Heart right ventricle (tissue), 16 donors: ENCODE measurements around the gene SERPINE2. TPM values are rescaled to one million over a fixed set of nuclear protein-coding genes. Genes with fewer than 3 reads are reported as not detected.

ENCODE experiments used
- ATAC-seq, 8 donors: fragments of 200-7000 bp; cut with Tn5 transposase; one replicate each; pipeline ENCODE4 v1.9.1; 2020; ENCODE audit warnings: mild to moderate bottlenecking in 8 of 8, moderate library complexity in 8 of 8, moderate number of reproducible peaks in 1 of 8
- DNase-seq, 2 donors: peaks; one replicate each; pipeline ENCODE4 v3.0.0-alpha.2; 2020
- H3K27ac ChIP-seq, 10 donors: fragments of 200-600 bp; sonication (generic) in 2 of 10; one replicate each; pipeline versions ENCODE4 v1.5.0 to v1.8.0; 2020 to 2022; ENCODE audit warnings: mild to moderate bottlenecking in 3 of 10
- H3K27me3 ChIP-seq, 7 donors: fragments of 200-600 bp; one replicate each; pipeline ENCODE4 v1.8.0; 2021 to 2022; ENCODE audit warnings: mild to moderate bottlenecking in 2 of 7
- H3K36me3 ChIP-seq, 9 donors: fragments of 200-600 bp; sonication (generic) in 1 of 9; one replicate each; pipeline versions ENCODE4 v1.5.0 to v1.8.0; 2020 to 2022; ENCODE audit warnings: mild to moderate bottlenecking in 2 of 9
- H3K4me1 ChIP-seq, 9 donors: fragments of 200-600 bp; sonication (generic) in 1 of 9; one replicate each; pipeline versions ENCODE4 v1.5.0 to v1.8.0; 2020 to 2022; ENCODE audit warnings: mild to moderate bottlenecking in 4 of 9
- H3K4me3 ChIP-seq, 10 donors: fragments of 200-600 bp; sonication (generic) in 2 of 10; one replicate each; pipeline versions ENCODE4 v1.5.0 to v1.8.0; 2020 to 2022; ENCODE audit warnings: mild to moderate bottlenecking in 7 of 10, moderate library complexity in 2 of 10
- H3K9me3 ChIP-seq, 11 donors: fragments of 200-600 bp in 10 of 11; sonication (generic) in 2 of 11; one replicate each; pipeline versions ENCODE4 v1.5.0 to v1.8.0; 2013 to 2022; ENCODE audit warnings: mild to moderate bottlenecking in 2 of 11, control low read depth in 1 of 11, moderate library complexity in 1 of 11
- CTCF ChIP-seq, 9 donors: fragments of 200-600 bp; sonication (generic) in 2 of 9; IDR thresholded peaks; one replicate each; pipeline versions ENCODE4 v1.5.0 to v1.8.0; 2021 to 2022; ENCODE audit warnings: antibody characterized with exemption in 9 of 9, mild to moderate bottlenecking in 5 of 9, moderate library complexity in 1 of 9
- WGBS, 2 donors: extraction: QIAGEN DNeasy Blood & Tissue Kit; methylation state at CpG; one replicate each; pipeline ENCODE4 v1.1.7; 2013; ENCODE audit warnings: inconsistent platforms in 1 of 2; 5-methylcytosine and 5-hydroxymethylcytosine counted together
- intact Hi-C, 10 donors: fragments of 100-400 bp; cut with DNase I; formaldehyde crosslinking; loops; one replicate each; pipeline versions ENCODE4 v1.11.1 to v1.14.2; 2022
- polyA plus RNA-seq, 2 donors: library from polyadenylated mRNA; stranded (reverse); fragments of 200-250 nt; gene quantifications; one replicate each; pipeline ENCODE4 v1.2.3, GENCODE V29; 2013
- total RNA-seq, 10 donors: library from RNA; stranded (reverse); fragmentation: NEBNext Ultra II Directional in 3 of 10; extraction: Animal tissue kit (Norgen Biotek cat#: 25700) in 3 of 10; gene quantifications; one replicate each; pipeline versions ENCODE4 v1.2.1 to v1.2.4, GENCODE V29; 2021 to 2023
- donor health status: Arrhythmogenic right ventricular cardiomyopathy.
- donor health status: ischemic (EF 13 %, LVEDD 7.1; RV severe dilation, severe dysfunction).
- donor health status: healthy with polysubstance abuse.
- donor health status: DM: no; HTN: yes; CAD: no.
- donor health status: DM: no; HTN: no; CAD: no.
- donor health status: ischemic (EF 25% LVEDD 6.9; RV normal size, moderate dysfunction).
- donor health status: ischemic (EF 25% LVEDD 5.7; RV mildly dilated, moderate dysfunction).
- donor health status: healthy.
- donor health status: DM: yes; HTN: yes; CAD: no.
- donor health status: Ischemic cardiomyopathy.
- donor health status: ischemic (EF 35%, LVEDD 5.7; RV mildly dilated, moderate dysfunction).
- donor health status: nonischemic (EF 11% LVEDD 7.7; RV severe dilation, severe dysfunction).
- donor health status: DM: yes; HTN: yes; CAD: no.
- donor health status: PGD.
- donor health status: ischemic (EF 29% LVEDD 5.4; RV normal size, mild dysfunction).
- donor health status: nonischemic (EF 23%, LVEDD 6.1; RV moderate dilation, normal function).

Gene SERPINE2
- total and polyA plus RNA-seq, 12 donors = 5.3 to 56.6 (median 19.7) TPM

DNA sequence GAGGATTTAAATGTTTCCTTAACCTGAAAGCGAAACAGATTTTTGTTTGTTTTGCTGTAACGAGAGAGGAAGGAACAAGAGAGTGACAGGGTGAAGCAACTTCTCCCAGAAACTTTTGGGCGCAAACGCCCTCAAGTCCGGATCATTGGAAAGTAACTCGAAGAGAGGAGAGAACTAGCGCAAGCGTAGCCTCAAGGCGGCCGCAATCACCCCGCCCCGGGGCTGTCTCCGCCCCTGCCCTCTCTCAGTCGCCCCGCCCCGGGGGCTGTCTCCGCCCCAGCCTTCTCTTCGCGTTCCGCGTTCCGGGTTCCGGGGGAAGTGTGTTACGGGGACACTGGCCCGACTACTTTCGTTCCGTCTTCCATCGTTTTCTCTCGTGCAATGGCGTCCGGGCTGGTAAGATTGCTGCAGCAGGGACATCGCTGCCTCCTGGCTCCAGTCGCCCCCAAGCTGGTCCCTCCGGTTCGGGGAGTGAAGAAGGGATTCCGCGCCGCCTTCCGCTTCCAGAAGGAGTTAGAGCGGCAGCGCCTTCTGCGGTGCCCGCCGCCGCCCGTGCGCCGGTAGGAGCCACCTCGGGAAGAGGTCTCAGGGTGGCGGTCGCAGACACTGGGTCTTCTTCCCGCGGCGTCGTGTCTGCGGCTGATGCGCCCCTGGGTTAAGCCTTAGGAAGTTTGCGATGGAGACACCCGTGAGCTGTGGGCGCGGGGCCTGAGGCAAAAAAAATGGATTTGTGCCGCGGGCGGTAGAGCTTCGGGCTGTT, 81.8 kb downstream of the SERPINE2 start, which contains the start of gene MRPL44:
Gene MRPL44, plus strand, starts transcription at position 372 of the 760 bp plus-strand sequence. Its CDS starts 10 bp downstream, at position 382.
- H3K4me3 ChIP-seq = peak within 1 kb of the TSS; percentile 83 to 100 (median 96)
- H3K27me3 ChIP-seq = no peaks in the 10 kb centered on the region
- ATAC-seq = peak; percentile 100
- H3K4me1 ChIP-seq = peaks cover 13 to 55% (median 50%) of the 10 kb centered on the region in 9 donors
- DNase-seq = peak; percentile 97
- H3K9me3 ChIP-seq = no peaks in the 10 kb centered on the region
- intact Hi-C loops = loop anchor here in 1 of 10 donors (10.0 kb wide), 1 partner anchor 52 kb away; no protein-coding TSS in a partner anchor
- peak within 1 kb of the TSS; percentile 47 to 93 (median 86) for H3K27ac ChIP-seq
- H3K36me3 ChIP-seq = peaks cover 0 to 29% (median 0%) of the 10 kb centered on the region in 9 donors
- peak in 2 of 9 donors; percentile 5 to 27 for TF ChIP-seq CTCF (IDR thresholded peaks at IDR 0.05)
- 0 to 1% methylated on average over 65 of the region's 65 CpGs for WGBS, 2 donors

- H3K9me3 ChIP-seq = no peaks in the 10 kb centered on the region
- intact Hi-C loops = loop anchor here in 1 of 10 donors (10.0 kb wide), 1 partner anchor 51 kb away; no protein-coding TSS in a partner anchor
- peak overlapping the region; percentile 47 to 93 (median 86) for H3K27ac ChIP-seq
- 90 to 92% methylated on average over 4 of the region's 4 CpGs for WGBS, 2 donors
- DNase-seq (no peak), ATAC-seq (no peak)
- TF ChIP-seq CTCF (IDR thresholded peaks at IDR 0.05) = no peak
- no peaks in the 10 kb centered on the region for H3K27me3 ChIP-seq
- H3K4me3 ChIP-seq = peak overlapping the region in 4 of 10 donors; percentile 87 to 97 (median 92)
- H3K4me1 ChIP-seq = peaks cover 12 to 45% (median 40%) of the 10 kb centered on the region in 9 donors
- H3K36me3 ChIP-seq = peaks cover 0 to 19% (median 0%) of the 10 kb centered on the region in 9 donors
Observed at GRCh38 chr2:223956300-223956699, 82.8 kb downstream of the SERPINE2 start.

DNA sequence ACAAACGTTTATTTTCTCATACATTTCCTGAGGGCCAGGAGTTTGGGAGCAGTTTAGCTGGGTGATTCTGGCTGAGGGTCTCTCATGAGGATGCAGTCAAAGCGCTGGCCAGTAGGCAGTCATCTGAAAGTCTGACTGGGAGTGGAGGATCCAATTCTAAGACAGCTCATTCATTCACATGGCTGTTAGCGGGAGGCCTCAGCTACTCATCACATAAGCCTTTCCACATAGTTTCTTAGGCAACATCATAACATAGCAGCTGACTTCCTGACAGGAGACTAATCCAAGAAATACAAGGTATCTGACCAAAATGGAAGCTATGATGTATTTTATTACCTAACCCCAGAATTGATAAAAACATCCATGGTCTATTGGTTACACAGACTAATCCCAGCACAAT, 84.7 kb downstream of the SERPINE2 start:
- intact Hi-C loops = loop anchor here in 1 of 10 donors (10.0 kb wide), 1 partner anchor 50 kb away; no protein-coding TSS in a partner anchor
- Histone ChIP-seq H3K9me3 (no peaks in the 10 kb centered on the region), H3K27me3 (no peaks in the 10 kb centered on the region), H3K4me3 (no peak overlapping the region), H3K4me1 (peaks cover under 1 to 45% (median 21%) of the 10 kb centered on the region in 9 donors), H3K36me3 (peaks cover 0 to under 1% (median 0%) of the 10 kb centered on the region in 9 donors), H3K27ac (no peak overlapping the region)
- WGBS, 2 donors = 79 to 81% methylated on average over 3 of the region's 3 CpGs
- no peak for TF ChIP-seq CTCF (IDR thresholded peaks at IDR 0.05)
- no peak for ATAC-seq
- DNase-seq = no peak

GRCh38 chr2:223952280-223952968, 86.7 kb downstream of the SERPINE2 start:
- Histone ChIP-seq H3K36me3 (no peaks in the 10 kb centered on the region), H3K4me3 (no peak overlapping the region), H3K27me3 (no peaks in the 10 kb centered on the region), H3K9me3 (no peaks in the 10 kb centered on the region), H3K4me1 (peaks cover 0 to 34% (median 6%) of the 10 kb centered on the region in 9 donors), H3K27ac (no peak overlapping the region)
- intact Hi-C loops = loop anchor here in 1 of 10 donors (10.0 kb wide), 1 partner anchor 48 kb away; no protein-coding TSS in a partner anchor
- TF ChIP-seq CTCF (IDR thresholded peaks at IDR 0.05) = no peak
- ATAC-seq (no peak), DNase-seq (no peak)
- WGBS, 2 donors = 86 to 87% methylated on average over 6 of the region's 6 CpGs
